ENCODE results near the gene BABAM1.

The BABAM1 gene

DNA sequence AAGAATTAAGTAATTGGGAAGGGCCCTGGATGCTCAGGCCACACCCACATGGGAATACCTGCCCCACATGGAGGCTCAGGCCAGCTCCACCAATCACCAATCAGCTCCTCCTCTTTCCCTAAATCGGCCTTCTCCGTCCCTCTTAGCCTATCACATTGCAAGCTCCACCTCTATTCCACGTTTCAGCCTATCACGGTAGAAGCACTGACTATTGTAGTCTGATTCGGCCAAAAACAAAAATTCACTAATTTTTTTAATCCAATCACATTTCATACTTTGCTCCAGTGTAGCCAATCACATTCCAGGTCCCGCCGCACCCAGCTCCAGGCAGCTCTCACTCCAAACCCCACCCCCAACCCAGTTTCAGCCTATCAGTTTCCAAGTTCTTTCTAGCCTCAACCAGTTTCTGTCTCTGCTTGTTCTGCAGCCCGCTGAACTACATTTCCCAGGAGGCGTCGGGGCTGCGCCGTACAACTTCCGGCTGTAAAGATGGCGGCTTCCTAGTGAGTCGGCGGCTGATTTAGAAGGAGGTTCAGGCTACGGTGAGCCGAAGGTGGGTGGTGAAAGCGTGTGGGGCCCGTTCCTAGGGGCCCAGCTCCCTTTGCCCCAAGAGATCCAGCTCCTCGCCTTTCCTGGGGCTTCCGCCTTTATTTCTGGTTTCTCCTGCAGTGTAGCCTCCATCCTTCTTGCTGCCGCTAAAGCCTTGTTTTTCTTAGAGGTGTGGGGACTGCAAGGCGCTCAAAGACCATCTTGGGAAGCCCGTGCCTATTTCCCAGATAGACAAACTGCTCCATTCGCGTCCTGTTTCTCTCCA lies at the start of gene BABAM1:
Gene BABAM1, plus strand, starts transcription at position 469 of the 814 bp plus-strand sequence. CDS start 1,364 bp downstream, outside the sequence.
- DNase-seq (ENCODE audit: extremely low read depth, low read depth), result peak; percentile 100
- peak within 1 kb of the TSS; percentile 100 for H3K4me3 ChIP-seq (replicated peaks; ENCODE audit: low read depth, low read length)
- TF ChIP-seq, protein P1, sequence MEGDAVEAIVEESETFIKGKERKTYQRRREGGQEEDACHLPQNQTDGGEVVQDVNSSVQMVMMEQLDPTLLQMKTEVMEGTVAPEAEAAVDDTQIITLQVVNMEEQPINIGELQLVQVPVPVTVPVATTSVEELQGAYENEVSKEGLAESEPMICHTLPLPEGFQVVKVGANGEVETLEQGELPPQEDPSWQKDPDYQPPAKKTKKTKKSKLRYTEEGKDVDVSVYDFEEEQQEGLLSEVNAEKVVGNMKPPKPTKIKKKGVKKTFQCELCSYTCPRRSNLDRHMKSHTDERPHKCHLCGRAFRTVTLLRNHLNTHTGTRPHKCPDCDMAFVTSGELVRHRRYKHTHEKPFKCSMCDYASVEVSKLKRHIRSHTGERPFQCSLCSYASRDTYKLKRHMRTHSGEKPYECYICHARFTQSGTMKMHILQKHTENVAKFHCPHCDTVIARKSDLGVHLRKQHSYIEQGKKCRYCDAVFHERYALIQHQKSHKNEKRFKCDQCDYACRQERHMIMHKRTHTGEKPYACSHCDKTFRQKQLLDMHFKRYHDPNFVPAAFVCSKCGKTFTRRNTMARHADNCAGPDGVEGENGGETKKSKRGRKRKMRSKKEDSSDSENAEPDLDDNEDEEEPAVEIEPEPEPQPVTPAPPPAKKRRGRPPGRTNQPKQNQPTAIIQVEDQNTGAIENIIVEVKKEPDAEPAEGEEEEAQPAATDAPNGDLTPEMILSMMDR (IDR thresholded peaks at IDR 0.05; ENCODE audit: low read depth, low read length, missing control alignments), result no peak

DNA sequence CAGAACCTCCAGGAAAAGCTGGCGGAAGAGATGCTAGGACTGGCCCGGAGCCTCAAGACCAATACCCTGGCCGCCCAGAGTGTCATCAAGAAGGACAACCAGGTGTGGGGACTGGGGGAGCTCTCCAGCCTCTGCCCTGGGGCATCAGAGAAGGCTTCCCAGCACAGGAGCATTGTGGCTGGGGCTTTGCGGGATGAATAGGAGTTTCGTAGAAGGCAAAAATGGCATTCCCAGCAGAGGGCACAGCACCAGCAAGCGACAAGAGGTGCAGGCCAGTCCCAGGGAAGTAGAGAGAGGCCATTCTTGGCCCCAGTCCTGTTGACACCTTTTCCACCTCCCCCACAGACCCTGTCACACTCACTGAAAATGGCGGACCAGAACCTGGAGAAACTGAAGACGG lies 48.0 kb upstream of the BABAM1 start:
- no peak for DNase-seq (ENCODE audit: extremely low read depth, low read depth)
- H3K4me3 ChIP-seq (replicated peaks; ENCODE audit: low read depth, low read length), result no peak overlapping the region
- TF ChIP-seq, protein P1 (IDR thresholded peaks at IDR 0.05; ENCODE audit: low read depth, low read length, missing control alignments), result no peak

DNA sequence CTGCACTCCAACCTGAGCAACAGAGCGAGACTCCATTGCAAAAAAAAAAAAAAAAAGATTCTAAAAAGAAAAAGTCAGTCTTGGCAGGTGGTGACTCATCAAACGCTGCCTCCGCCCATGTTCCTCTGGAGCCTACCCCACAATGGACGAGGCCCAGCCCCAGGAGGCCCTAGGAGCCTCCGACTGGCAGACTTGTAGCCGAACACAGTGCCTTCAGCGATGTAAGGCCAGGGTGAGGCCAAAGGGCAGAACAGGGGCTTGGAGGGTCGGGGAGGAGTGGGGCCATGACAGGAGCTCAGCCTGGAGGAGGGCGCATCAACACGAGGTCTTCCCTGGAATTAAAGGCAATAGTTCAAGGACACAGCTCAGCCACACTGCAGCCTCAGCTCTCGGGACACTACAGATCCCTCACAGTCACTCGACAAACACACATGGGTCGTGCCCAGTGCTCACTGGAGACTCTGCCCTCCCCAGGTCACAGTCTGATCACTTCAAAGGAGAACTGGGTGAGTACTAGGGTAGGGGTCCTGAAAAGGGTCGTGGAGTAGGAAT lies 47.0 kb upstream of the BABAM1 start:
- TF ChIP-seq, protein P1 (IDR thresholded peaks at IDR 0.05; ENCODE audit: low read depth, low read length, missing control alignments), result no peak
- no peak overlapping the region for H3K4me3 ChIP-seq (replicated peaks; ENCODE audit: low read depth, low read length)
- DNase-seq (ENCODE audit: extremely low read depth, low read depth), result no peak

DNA sequence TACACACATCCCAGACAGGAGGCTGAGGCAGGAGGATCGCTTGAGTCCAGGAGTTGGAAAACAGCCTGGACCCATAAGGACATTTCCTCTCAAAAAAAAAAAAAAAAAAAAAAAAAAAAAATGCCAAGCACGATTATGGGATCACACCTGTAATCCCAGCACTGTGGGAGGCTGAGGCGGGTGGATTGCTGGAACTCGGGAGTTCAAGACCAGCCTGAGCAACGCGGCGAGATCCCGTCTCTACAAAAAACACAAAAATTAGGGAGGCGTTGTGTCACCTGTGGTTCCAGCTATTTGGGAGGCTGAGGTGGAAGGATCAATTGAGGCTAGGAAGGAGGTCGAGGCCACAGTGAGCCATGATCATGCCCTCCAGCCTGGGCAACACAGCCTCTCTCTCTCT lies 42.2 kb upstream of the BABAM1 start:
- H3K4me3 ChIP-seq (replicated peaks; ENCODE audit: low read depth, low read length), result no peak overlapping the region
- no peak for DNase-seq (ENCODE audit: extremely low read depth, low read depth)
- TF ChIP-seq, protein P1 (IDR thresholded peaks at IDR 0.05; ENCODE audit: low read depth, low read length, missing control alignments), result no peak

DNA sequence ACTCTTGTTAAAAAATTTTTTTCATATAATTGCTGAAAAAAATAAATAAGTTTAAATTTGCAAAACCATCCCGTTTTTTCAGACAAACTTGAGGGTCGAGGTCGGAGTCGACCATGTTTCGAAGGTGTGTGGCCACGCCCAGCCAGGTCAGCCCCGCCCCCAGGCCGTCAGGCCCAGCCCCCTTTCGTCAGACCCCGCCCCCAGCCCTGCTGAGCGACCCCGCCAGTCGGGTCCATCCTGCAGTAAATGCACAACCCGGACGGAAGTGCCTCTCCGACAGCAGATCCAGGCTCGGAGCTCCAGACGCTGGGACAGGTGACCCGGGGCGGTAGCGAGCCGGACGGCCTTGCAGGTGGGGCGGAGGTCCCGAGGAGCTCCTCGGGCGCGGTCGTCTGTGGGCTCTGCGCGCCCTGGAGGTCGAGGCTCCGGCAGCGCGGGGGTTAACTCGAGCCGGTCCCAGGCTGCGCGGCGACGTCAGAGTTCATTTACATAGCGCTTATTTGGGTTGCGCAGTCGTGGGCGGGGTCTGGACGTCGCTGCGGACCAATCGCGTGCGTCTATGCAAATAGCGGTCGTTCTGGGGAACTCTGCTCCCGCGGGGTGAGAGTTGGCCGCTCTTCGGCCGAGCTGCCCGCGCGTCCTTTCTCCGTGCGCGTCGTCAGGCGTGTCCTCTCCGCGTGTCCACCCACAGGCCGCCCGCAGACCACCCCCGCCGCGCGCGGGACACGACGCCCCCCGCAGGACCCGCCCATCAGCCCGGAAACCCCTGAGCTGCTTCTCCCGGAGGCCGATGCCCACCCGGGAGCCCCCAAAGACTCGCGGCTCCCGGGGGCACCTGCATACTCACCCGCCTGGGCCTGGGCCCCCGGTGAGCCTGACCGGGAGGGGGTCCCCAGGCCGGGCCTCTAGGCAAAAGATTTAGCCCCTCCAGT lies 41.0 kb upstream of the BABAM1 start, which contains the start of gene OCEL1:
Gene OCEL1, plus strand, starts transcription at position 225 of the 932 bp plus-strand sequence. Its CDS starts 22 bp downstream, at position 247.
- TF ChIP-seq, protein P1 (IDR thresholded peaks at IDR 0.05; ENCODE audit: low read depth, low read length, missing control alignments), result no peak
- peak; percentile 93 for DNase-seq (ENCODE audit: extremely low read depth, low read depth)
- peak within 1 kb of the TSS; percentile 58 for H3K4me3 ChIP-seq (replicated peaks; ENCODE audit: low read depth, low read length)

DNA sequence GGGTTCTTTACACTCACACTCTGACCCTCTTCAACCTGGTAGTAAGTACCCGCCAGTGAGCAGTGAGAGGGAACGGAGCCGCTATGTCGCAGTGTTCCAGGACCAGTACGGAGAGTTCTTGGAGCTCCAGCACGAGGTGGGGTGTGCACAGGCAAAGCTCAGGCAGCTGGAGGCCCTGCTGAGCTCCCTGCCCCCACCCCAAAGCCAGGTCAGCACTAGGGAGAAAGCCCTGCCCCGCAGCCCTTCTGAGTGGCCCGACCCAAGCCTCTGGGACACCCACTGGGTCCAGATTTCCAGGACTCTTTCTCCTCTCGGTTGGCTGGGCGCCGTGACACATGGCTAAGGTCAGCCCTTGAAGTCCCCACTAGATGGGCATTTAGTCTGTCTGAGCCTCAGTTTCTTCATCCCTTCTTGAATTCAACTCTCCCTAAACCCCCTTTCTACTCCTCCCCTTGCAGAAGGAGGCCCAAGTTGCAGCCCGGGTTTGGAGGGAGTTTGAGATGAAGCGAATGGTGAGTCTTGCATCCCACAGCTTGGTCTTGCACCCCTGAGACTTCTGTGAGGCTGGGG lies 39.4 kb upstream of the BABAM1 start:
- TF ChIP-seq, protein P1 (IDR thresholded peaks at IDR 0.05; ENCODE audit: low read depth, low read length, missing control alignments), result no peak
- DNase-seq (ENCODE audit: extremely low read depth, low read depth), result no peak
- H3K4me3 ChIP-seq (replicated peaks; ENCODE audit: low read depth, low read length), result no peak overlapping the region
